ENCODE data around the gene CACNB4.
A peak's percentile ranks its signal among the peaks of the same experiment; 100 is the strongest.
"Not testable (repeated sequence)": the region's sequence is repeated elsewhere in the genome, so short reads cannot be mapped to it uniquely, and the experiment has no call there.

The CACNB4 gene

GRCh38 chr2:152031747-152032306, 67.0 kb downstream of the CACNB4 start:
- Histone ChIP-seq H3K27me3 (ENCODE audit: control insufficient read depth in 1 of 2, insufficient read depth in 1 of 2, low read length in 2 of 2) (peaks cover 5% of the 10 kb centered on the region in 2 experiments), H4K91ac (ENCODE audit: low read length) (no peak overlapping the region), H3K4ac (ENCODE audit: low read depth in 1 of 2, low read length in 2 of 2) (no peak overlapping the region), H3K9me3 (ENCODE audit: control insufficient read depth, low read length) (no peaks in the 10 kb centered on the region), H3K9ac (ENCODE audit: low read length) (no peak overlapping the region), H3K4me2 (ENCODE audit: low read length, poor library complexity, severe bottlenecking) (no peak overlapping the region), H3K18ac (ENCODE audit: low read depth in 1 of 2, low read length in 2 of 2) (no peak overlapping the region), H3K23ac (ENCODE audit: low read length in 2 of 2) (no peak overlapping the region), H3K14ac (ENCODE audit: low read length in 2 of 2) (no peak overlapping the region), H3K4me3 (ENCODE audit: insufficient read depth in 1 of 2, low read depth in 1 of 2, low read length in 2 of 2) (no peak overlapping the region), H4K8ac (ENCODE audit: low read length) (no peak overlapping the region), H3K27ac (ENCODE audit: low read length, poor library complexity, severe bottlenecking) (no peak overlapping the region), H2AFZ (ENCODE audit: low read depth, low read length) (no peak overlapping the region), H2BK15ac (ENCODE audit: low read depth, poor library complexity, severe bottlenecking) (no peak overlapping the region), H2BK12ac (ENCODE audit: low read length in 2 of 2) (no peak overlapping the region), H3K4me1 (ENCODE audit: control insufficient read depth, insufficient read depth, low read depth, low read length) (no peaks in the 10 kb centered on the region), H3K79me1 (replicated peaks; ENCODE audit: low read length, poor library complexity, severe bottlenecking) (no peaks in the 10 kb centered on the region), H3K36me3 (ENCODE audit: control insufficient read depth in 1 of 2, insufficient read depth in 2 of 2, low read depth in 1 of 2, low read length in 2 of 2) (no peaks in the 10 kb centered on the region), H2BK5ac (ENCODE audit: low read depth, low read length, poor library complexity, severe bottlenecking) (no peak overlapping the region), H2AK5ac (ENCODE audit: low read length, severe bottlenecking) (no peak overlapping the region), H2BK120ac (ENCODE audit: low read depth, low read length) (no peak overlapping the region)
- WGBS: 83% methylated on average over 5 of the region's 7 CpGs
- DNase-seq: no peak

GRCh38 chr2:152030596-152031328, 68.1 kb downstream of the CACNB4 start:
- not testable (repeated sequence) for H3K4me2 ChIP-seq (ENCODE audit: low read length, poor library complexity, severe bottlenecking); H3K27ac ChIP-seq (ENCODE audit: low read length, poor library complexity, severe bottlenecking); H3K4ac ChIP-seq (ENCODE audit: low read depth in 1 of 2, low read length in 2 of 2); H2BK12ac ChIP-seq (ENCODE audit: low read length in 2 of 2); H3K4me3 ChIP-seq (ENCODE audit: insufficient read depth in 1 of 2, low read depth in 1 of 2, low read length in 2 of 2); H3K79me1 ChIP-seq (replicated peaks; ENCODE audit: low read length, poor library complexity, severe bottlenecking); DNase-seq; H2AFZ ChIP-seq (ENCODE audit: low read depth, low read length); H3K23ac ChIP-seq (ENCODE audit: low read length in 2 of 2); H2BK15ac ChIP-seq (ENCODE audit: low read depth, poor library complexity, severe bottlenecking); H3K36me3 ChIP-seq (ENCODE audit: control insufficient read depth in 1 of 2, insufficient read depth in 2 of 2, low read depth in 1 of 2, low read length in 2 of 2); H4K8ac ChIP-seq (ENCODE audit: low read length); H3K9ac ChIP-seq (ENCODE audit: low read length); H2BK120ac ChIP-seq (ENCODE audit: low read depth, low read length); H3K4me1 ChIP-seq (ENCODE audit: control insufficient read depth, insufficient read depth, low read depth, low read length); H3K27me3 ChIP-seq (ENCODE audit: control insufficient read depth in 1 of 2, insufficient read depth in 1 of 2, low read length in 2 of 2); H3K14ac ChIP-seq (ENCODE audit: low read length in 2 of 2); H3K9me3 ChIP-seq (ENCODE audit: control insufficient read depth, low read length); H3K18ac ChIP-seq (ENCODE audit: low read depth in 1 of 2, low read length in 2 of 2); H2AK5ac ChIP-seq (ENCODE audit: low read length, severe bottlenecking); H4K91ac ChIP-seq (ENCODE audit: low read length); H2BK5ac ChIP-seq (ENCODE audit: low read depth, low read length, poor library complexity, severe bottlenecking)
- WGBS: 85% methylated on average over 3 of the region's 4 CpGs

- Histone ChIP-seq H3K79me1 (replicated peaks; ENCODE audit: low read length, poor library complexity, severe bottlenecking) (no peaks in the 10 kb centered on the region), H3K27me3 (ENCODE audit: control insufficient read depth in 1 of 2, insufficient read depth in 1 of 2, low read length in 2 of 2) (peaks cover 3 to 5% of the 10 kb centered on the region in 2 experiments), H3K9me3 (ENCODE audit: control insufficient read depth, low read length) (no peaks in the 10 kb centered on the region), H2BK120ac (ENCODE audit: low read depth, low read length) (no peak overlapping the region), H3K18ac (ENCODE audit: low read depth in 1 of 2, low read length in 2 of 2) (no peak overlapping the region), H2BK12ac (ENCODE audit: low read length in 2 of 2) (no peak overlapping the region), H3K27ac (ENCODE audit: low read length, poor library complexity, severe bottlenecking) (no peak overlapping the region), H3K4me1 (ENCODE audit: control insufficient read depth, insufficient read depth, low read depth, low read length) (no peaks in the 10 kb centered on the region), H2BK5ac (ENCODE audit: low read depth, low read length, poor library complexity, severe bottlenecking) (no peak overlapping the region), H2AFZ (ENCODE audit: low read depth, low read length) (no peak overlapping the region), H3K4me2 (ENCODE audit: low read length, poor library complexity, severe bottlenecking) (no peak overlapping the region), H4K8ac (ENCODE audit: low read length) (no peak overlapping the region), H3K23ac (ENCODE audit: low read length in 2 of 2) (no peak overlapping the region), H3K9ac (ENCODE audit: low read length) (no peak overlapping the region), H2AK5ac (ENCODE audit: low read length, severe bottlenecking) (no peak overlapping the region), H3K4ac (ENCODE audit: low read depth in 1 of 2, low read length in 2 of 2) (no peak overlapping the region), H4K91ac (ENCODE audit: low read length) (no peak overlapping the region), H2BK15ac (ENCODE audit: low read depth, poor library complexity, severe bottlenecking) (no peak overlapping the region), H3K14ac (ENCODE audit: low read length in 2 of 2) (no peak overlapping the region), H3K4me3 (ENCODE audit: insufficient read depth in 1 of 2, low read depth in 1 of 2, low read length in 2 of 2) (peak overlapping the region in 1 of 2 experiments; percentile 2), H3K36me3 (ENCODE audit: control insufficient read depth in 1 of 2, insufficient read depth in 2 of 2, low read depth in 1 of 2, low read length in 2 of 2) (no peaks in the 10 kb centered on the region)
- DNase-seq: no peak
- WGBS: 79% methylated on average over 5 of the region's 5 CpGs
Observed at GRCh38 chr2:152028182-152028862, 70.5 kb downstream of the CACNB4 start.

- Histone ChIP-seq H2BK15ac (ENCODE audit: low read depth, poor library complexity, severe bottlenecking) (no peak overlapping the region), H3K4me2 (ENCODE audit: low read length, poor library complexity, severe bottlenecking) (peak overlapping the region; percentile 24), H2BK5ac (ENCODE audit: low read depth, low read length, poor library complexity, severe bottlenecking) (no peak overlapping the region), H4K91ac (ENCODE audit: low read length) (peak overlapping the region; percentile 39), H3K4ac (ENCODE audit: low read depth in 1 of 2, low read length in 2 of 2) (no peak overlapping the region), H2BK12ac (ENCODE audit: low read length in 2 of 2) (no peak overlapping the region), H3K27me3 (ENCODE audit: control insufficient read depth in 1 of 2, insufficient read depth in 1 of 2, low read length in 2 of 2) (peaks cover 0 to 11% of the 10 kb centered on the region in 2 experiments), H2BK120ac (ENCODE audit: low read depth, low read length) (no peak overlapping the region), H3K36me3 (ENCODE audit: control insufficient read depth in 1 of 2, insufficient read depth in 2 of 2, low read depth in 1 of 2, low read length in 2 of 2) (no peaks in the 10 kb centered on the region), H3K9ac (ENCODE audit: low read length) (peak overlapping the region; percentile 61), H3K18ac (ENCODE audit: low read depth in 1 of 2, low read length in 2 of 2) (no peak overlapping the region), H3K14ac (ENCODE audit: low read length in 2 of 2) (no peak overlapping the region), H2AFZ (ENCODE audit: low read depth, low read length) (no peak overlapping the region), H3K23ac (ENCODE audit: low read length in 2 of 2) (no peak overlapping the region), H2AK5ac (ENCODE audit: low read length, severe bottlenecking) (no peak overlapping the region), H3K4me1 (ENCODE audit: control insufficient read depth, insufficient read depth, low read depth, low read length) (no peaks in the 10 kb centered on the region), H3K79me1 (replicated peaks; ENCODE audit: low read length, poor library complexity, severe bottlenecking) (no peaks in the 10 kb centered on the region), H4K8ac (ENCODE audit: low read length) (no peak overlapping the region), H3K27ac (ENCODE audit: low read length, poor library complexity, severe bottlenecking) (no peak overlapping the region), H3K4me3 (ENCODE audit: insufficient read depth in 1 of 2, low read depth in 1 of 2, low read length in 2 of 2) (peak overlapping the region in 1 of 2 experiments; percentile 61), H3K9me3 (ENCODE audit: control insufficient read depth, low read length) (no peaks in the 10 kb centered on the region)
- 16% methylated on average over 15 of the region's 15 CpGs for WGBS
- DNase-seq: peak; percentile 75
Observed at GRCh38 chr2:152025678-152026287, 73.1 kb downstream of the CACNB4 start.

Data from mesenchymal stem cell (in vitro differentiated cells and primary cell).